GM18505 (cell line): ENCODE data around the gene TMEM135.
A peak's percentile ranks its signal among the peaks of the same experiment; 100 is the strongest.

Source experiments
- ATAC-seq: cut with Tn5 transposase; IDR thresholded peaks from one replicate; pipeline ENCODE4 v1.9.1; 2021; ENCODE audit not compliant: unreplicated experiment
- POLR2A ChIP-seq: IDR thresholded peaks from 4 replicates; pipeline ENCODE4 v1.6.1; 2011; ENCODE audit warnings: borderline replicate concordance; ENCODE audit not compliant: insufficient read depth, insufficient read length; ENCODE audit errors: extremely low read depth

Gene TMEM135

GRCh38 chr11:87330187-87330601 lies 292.5 kb downstream of the TMEM135 start:
- TF ChIP-seq POLR2A = no peak

GRCh38 chr11:87331273-87331672 lies 293.5 kb downstream of the TMEM135 start:
- no peak for TF ChIP-seq POLR2A
- ATAC-seq = no peak

More at GRCh38 chr11:87330187-87330601, 292.5 kb downstream of the TMEM135 start:
- ATAC-seq = no peak

DNA sequence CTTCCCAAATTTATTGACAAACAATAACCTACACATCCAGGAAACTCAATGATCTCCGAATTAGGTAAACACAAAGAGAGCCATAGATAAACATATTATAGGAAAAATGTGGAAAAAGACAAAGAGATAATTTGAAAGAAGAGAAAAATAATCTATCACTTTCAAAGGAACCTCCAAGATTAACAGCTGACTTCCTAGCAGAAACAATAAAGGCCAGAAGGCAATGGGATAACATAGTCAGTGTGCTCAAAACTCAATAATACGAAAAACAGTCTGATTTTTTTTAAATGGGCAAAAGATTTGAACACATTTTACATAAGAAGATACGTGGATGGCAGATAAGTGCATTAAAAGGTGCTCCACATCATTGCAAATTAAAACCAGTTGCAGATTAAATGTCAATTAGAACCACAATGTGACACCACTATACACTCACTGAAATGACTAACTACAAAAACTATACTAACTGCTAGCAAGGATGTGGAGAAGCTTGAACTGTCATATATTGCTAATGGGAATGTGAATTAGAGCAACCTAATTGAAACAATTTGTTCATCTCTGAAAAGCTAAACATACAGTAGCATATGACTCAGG lies 300.4 kb downstream of the TMEM135 start:
- no peak for TF ChIP-seq POLR2A
- ATAC-seq = no peak

- ATAC-seq = no peak
These were observed 301.7 kb downstream of the TMEM135 start for GRCh38 chr11:87339416-87339815.

GRCh38 chr11:87347441-87347840 lies 309.7 kb downstream of the TMEM135 start:
- no peak for TF ChIP-seq POLR2A
- no peak for ATAC-seq

More at GRCh38 chr11:87339416-87339815, 301.7 kb downstream of the TMEM135 start:
- no peak for TF ChIP-seq POLR2A

DNA sequence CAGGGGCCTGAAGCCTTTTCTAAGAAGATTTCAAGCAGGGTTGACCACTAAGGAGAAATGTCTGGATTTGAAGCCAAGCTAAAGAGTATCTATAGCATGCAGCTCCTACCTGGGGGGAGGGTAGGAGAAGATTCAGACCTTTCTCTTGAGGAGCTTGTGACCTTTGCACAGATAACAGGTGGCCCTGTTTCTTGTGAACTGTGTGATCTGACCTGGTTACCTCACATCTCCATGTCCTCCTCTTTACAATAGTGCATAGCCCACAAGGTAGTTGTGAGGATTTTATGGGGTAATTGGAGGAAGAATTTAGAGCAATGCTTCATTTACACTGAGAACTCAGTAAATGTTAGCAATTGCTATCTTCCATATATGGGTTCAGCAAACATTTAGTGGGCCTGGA lies 310.1 kb downstream of the TMEM135 start:
- no peak for ATAC-seq
- TF ChIP-seq POLR2A = no peak

DNA sequence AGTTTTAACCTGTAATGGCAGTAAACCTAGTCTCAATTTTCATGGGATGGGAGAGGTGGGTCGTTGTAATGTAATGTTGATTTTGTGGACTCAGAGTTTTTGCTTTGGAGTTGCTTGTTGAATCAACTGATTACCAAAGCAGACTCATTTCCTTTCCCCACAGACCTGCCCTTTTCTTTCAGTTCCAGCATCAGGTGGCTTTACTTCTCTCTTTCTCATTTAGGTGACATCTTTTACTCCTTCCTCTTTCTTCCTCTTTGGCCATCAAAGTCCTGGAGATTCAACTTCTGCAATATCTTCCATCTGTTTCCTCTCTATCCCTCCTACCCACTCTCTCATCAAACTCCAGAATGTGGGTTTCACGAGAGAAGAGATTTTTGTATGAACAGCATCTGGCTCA lies 313.9 kb downstream of the TMEM135 start:
- no peak for ATAC-seq
- TF ChIP-seq POLR2A = no peak

- peak; percentile 97 for ATAC-seq
- TF ChIP-seq POLR2A = no peak
These were observed 315.3 kb downstream of the TMEM135 start for GRCh38 chr11:87352759-87353707.

GRCh38 chr11:87353771-87354345 lies 316.1 kb downstream of the TMEM135 start:
- no peak for ATAC-seq

GRCh38 chr11:87355596-87355995 lies 317.9 kb downstream of the TMEM135 start:
- no peak for ATAC-seq
- TF ChIP-seq POLR2A = no peak

More at GRCh38 chr11:87353771-87354345, 316.1 kb downstream of the TMEM135 start:
- TF ChIP-seq POLR2A = no peak

DNA sequence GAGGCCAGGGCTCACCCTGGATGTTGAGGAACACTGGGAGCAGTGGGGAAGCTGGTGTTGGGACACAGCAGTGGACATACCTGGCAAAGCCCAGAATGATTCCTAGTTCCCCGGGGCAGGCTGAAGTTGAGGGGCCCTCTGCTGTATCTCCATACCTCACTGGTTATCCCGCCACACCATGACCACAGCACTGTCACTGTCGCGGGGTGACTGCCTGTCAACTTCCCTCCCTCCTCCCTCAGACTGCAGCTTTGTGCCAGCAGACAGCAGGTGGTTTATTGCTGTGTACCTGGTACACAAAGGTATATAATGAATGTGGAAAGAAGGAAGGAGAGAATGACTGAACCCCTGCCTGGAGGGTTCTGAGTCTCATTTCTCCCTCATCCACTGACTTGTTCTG lies 318.7 kb downstream of the TMEM135 start:
- no peak for ATAC-seq
- TF ChIP-seq POLR2A = no peak

GRCh38 chr11:87358461-87358860 lies 320.7 kb downstream of the TMEM135 start:
- TF ChIP-seq POLR2A = no peak
- ATAC-seq = no peak

DNA sequence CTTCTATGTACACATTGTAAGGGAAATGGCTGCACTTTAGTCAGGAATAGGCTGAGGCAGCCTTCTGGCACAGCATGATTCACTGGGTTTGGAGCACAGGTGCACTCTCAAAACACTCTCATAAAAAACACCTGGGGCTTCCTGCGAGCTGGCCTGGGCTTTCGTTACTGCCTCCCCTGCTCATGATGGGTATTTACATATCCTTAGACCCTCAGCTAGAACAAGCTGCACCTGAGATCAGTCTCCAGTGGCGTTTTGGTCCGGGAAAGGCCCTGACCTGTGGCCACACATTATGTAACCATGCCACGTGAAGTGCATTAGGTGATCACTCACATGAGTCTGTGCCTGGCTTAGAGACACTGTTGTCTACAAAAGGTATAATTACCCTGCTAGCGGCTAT lies 321.7 kb downstream of the TMEM135 start:
- ATAC-seq = no peak
- TF ChIP-seq POLR2A = no peak

DNA sequence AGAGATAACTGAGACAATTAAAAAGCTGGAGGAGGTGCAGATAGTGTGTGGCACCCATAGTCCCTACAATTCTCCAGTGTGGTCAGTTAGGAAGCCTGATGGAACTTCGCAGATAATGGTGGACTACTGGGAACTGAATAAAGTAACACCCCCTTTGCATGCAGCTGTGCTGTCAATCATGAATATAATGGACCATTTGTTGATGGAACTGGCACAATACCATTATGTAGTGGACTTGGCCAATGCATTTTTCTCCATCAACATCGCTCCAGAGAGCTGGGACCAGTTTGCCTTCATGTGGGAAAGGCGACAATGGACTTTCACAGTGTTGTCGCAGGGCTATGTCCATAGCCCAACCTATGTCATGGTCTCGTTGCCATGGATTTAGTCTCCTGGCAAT lies 324.2 kb downstream of the TMEM135 start:
- TF ChIP-seq POLR2A = no peak
- ATAC-seq = no peak

GRCh38 chr11:87366346-87366745 lies 328.6 kb downstream of the TMEM135 start:
- no peak for ATAC-seq
- TF ChIP-seq POLR2A = no peak
